BJ (cell line): ENCODE data around the gene ORM2. TPM values are rescaled to one million over a fixed set of nuclear protein-coding genes. Genes with fewer than 3 reads are reported as not detected.

Experiments used
- CTCF ChIA-PET: fragments of 350-600 bp; formaldehyde crosslinking; extraction: SDS; loops from one replicate; lab custom pipeline; 2021; ENCODE audit warnings: antibody characterized with exemption, inconsistent platforms; lab: Yijun Ruan, JAX
- POLR2A ChIA-PET: fragments of 300-600 bp; sonication (Branson Sonifier 250); formaldehyde crosslinking; extraction: SDS; loops from one replicate; lab custom pipeline; 2021; ENCODE audit warnings: antibody characterized with exemption; lab: Charles Lee
- DNase-seq: peaks from one replicate; pipeline ENCODE4 v3.0.0-alpha.2; 2011; ENCODE audit warnings: low read depth
- H3K27me3 ChIP-seq: 2 replicates; pipeline ENCODE4 v1.6.0; 2011; ENCODE audit warnings: low read length; ENCODE audit not compliant: control insufficient read depth, insufficient read depth
- H3K36me3 ChIP-seq: 2 replicates; pipeline ENCODE4 v1.5.1; 2011; ENCODE audit warnings: low read length; ENCODE audit not compliant: control insufficient read depth, insufficient read depth
- H3K4me3 ChIP-seq: 2 replicates; pipeline ENCODE4 v1.5.1; 2011; ENCODE audit warnings: low read depth, mild to moderate bottlenecking, control low read depth, low read length
- CTCF ChIP-seq: IDR thresholded peaks from 2 replicates; pipeline ENCODE4 v1.5.1; 2011; ENCODE audit warnings: low read depth, mild to moderate bottlenecking, control low read depth, inconsistent platforms, low read length, moderate library complexity; ENCODE audit not compliant: insufficient read depth
- polyA plus RNA-seq: library from polyadenylated mRNA; depleted of rRNA; stranded (reverse); fragments of >200 nt; gene quantifications from 2 replicates; pipeline ENCODE4 v1.2.3, GENCODE V29; 2011

Gene ORM2
- polyA plus RNA-seq, 1 experiment = not detected

- Histone ChIP-seq H3K4me3 (no peak overlapping the region), H3K27me3 (no peaks in the 10 kb centered on the region), H3K36me3 (peaks cover 23% of the 10 kb centered on the region)
- no peak for DNase-seq
- no peak for TF ChIP-seq CTCF
- ChIA-PET CTCF (interaction anchor here (1.1 to 4.3 kb wide), 6 partner anchors 10 to 218 kb away, joined by 4 to 22 read pairs (median 6); partner anchors contain the start of gene COL27A1), POLR2A (no interaction called here)
Measured at GRCh38 chr9:114300153-114300845, 29.4 kb upstream of the ORM2 start.

GRCh38 chr9:114300846-114301797 is 28.5 kb upstream of the ORM2 start:
- no peak for DNase-seq
- ChIA-PET POLR2A (no interaction called here), CTCF (interaction anchor here (1.1 to 4.3 kb wide), 2 partner anchors 39 to 193 kb away, joined by 4 to 22 read pairs; no protein-coding TSS in a partner anchor)
- Histone ChIP-seq H3K27me3 (no peaks in the 10 kb centered on the region), H3K36me3 (peaks cover 25% of the 10 kb centered on the region), H3K4me3 (no peak overlapping the region)
- TF ChIP-seq CTCF = no peak

- no peak for DNase-seq
- Histone ChIP-seq H3K4me3 (no peak overlapping the region), H3K36me3 (peaks cover 28% of the 10 kb centered on the region), H3K27me3 (no peaks in the 10 kb centered on the region)
- no peak for TF ChIP-seq CTCF
- POLR2A ChIA-PET = no interaction called here
- CTCF ChIA-PET = no interaction called here
Measured at GRCh38 chr9:114301798-114302565, 27.7 kb upstream of the ORM2 start.

- ChIA-PET POLR2A (no interaction called here), CTCF (interaction anchor here (2.5 kb wide), 1 partner anchor 12 kb away, joined by 16 read pairs; no protein-coding TSS in a partner anchor)
- TF ChIP-seq CTCF = no peak
- H3K36me3 ChIP-seq = peaks cover 34% of the 10 kb centered on the region
- DNase-seq = no peak
- no peaks in the 10 kb centered on the region for H3K27me3 ChIP-seq
- H3K4me3 ChIP-seq = no peak overlapping the region
Measured at GRCh38 chr9:114302727-114303126, 26.9 kb upstream of the ORM2 start.
